Spleen (tissue), 7 donors: ENCODE data around the gene ADCK2.

Source experiments
- CTCF ChIP-seq, 11 experiments: fragments of 200-600 bp in 7 of 11; fragments of 450-650 bp in 4 of 11; sonication (generic) in 4 of 11; IDR thresholded peaks in 8 of 11; conservative IDR thresholded peaks in 3 of 11; 1 replicate in 7 of 11; 2 replicates in 4 of 11; pipeline versions ENCODE4 v1.4.0 to v1.8.0; 2016 to 2021; ENCODE audit warnings: antibody characterized with exemption in 11 of 11, inconsistent platforms in 4 of 11, mild to moderate bottlenecking in 1 of 11
- POLR2A ChIP-seq, 3 donors: fragments of 450-650 bp; IDR thresholded peaks; one replicate each; pipeline ENCODE4 v1.5.1; 2017; ENCODE audit warnings: antibody characterized with exemption in 3 of 3, mild to moderate bottlenecking in 1 of 3
- donor health status: DM: no; HTN: no; CAD: no; lungs with moderate emphysema.
- donor health status: DM: no; HTN: no; CAD: no.
- donor health status: DM: no; HTN: no; CAD: no.

GRCh38 chr7:140639366-140640053 is 33.2 kb upstream of the ADCK2 start:
- no peak for TF ChIP-seq POLR2A (IDR thresholded peaks at IDR 0.05)
- no peak for TF ChIP-seq CTCF (IDR thresholded peaks at IDR 0.05 in 8 of 11, conservative IDR thresholded peaks at IDR 0.05 in 3 of 11)
